Activated T-helper 17 cell treated with anti-CD3 and anti-CD28 coated beads, Interleukin-2, amount 50 U/mL, for 72 hours (primary cell): ENCODE measurements around the gene EP400. TPM values are rescaled to one million over a fixed set of nuclear protein-coding genes. Genes with fewer than 3 reads are reported as not detected.
"Not testable (repeated sequence)": the region's sequence is repeated elsewhere in the genome, so short reads cannot be mapped to it uniquely, and the experiment has no call there.

Experiments used
- ATAC-seq: fragments of 150-1000 bp; cut with Tn5 transposase; replicated peaks from 2 replicates; pipeline ENCODE4 v1.10.0; 2021; ENCODE audit warnings: mild to moderate bottlenecking, moderate library complexity
- H3K27ac Mint-ChIP-seq: one replicate; pipeline ENCODE4 v1.8.0; 2022; ENCODE audit warnings: mixed read lengths
- H3K27me3 Mint-ChIP-seq: one replicate; pipeline ENCODE4 v1.8.0; 2022; ENCODE audit warnings: mixed read lengths
- H3K36me3 Mint-ChIP-seq: one replicate; pipeline ENCODE4 v1.8.0; 2022; ENCODE audit warnings: low read depth, mild to moderate bottlenecking, mixed read lengths
- H3K4me1 Mint-ChIP-seq: one replicate; pipeline ENCODE4 v1.8.0; 2022; ENCODE audit warnings: mixed read lengths
- H3K4me3 Mint-ChIP-seq: one replicate; pipeline ENCODE4 v1.8.0; 2022; ENCODE audit warnings: mild to moderate bottlenecking, mixed read lengths
- H3K9me3 Mint-ChIP-seq: one replicate; pipeline ENCODE4 v1.8.0; 2022; ENCODE audit warnings: mixed read lengths
- total RNA-seq, 2 donors: library from RNA; stranded (reverse); gene quantifications; one replicate each; pipeline ENCODE4 v1.2.3, GENCODE V29; 2022

EP400 gene
- total RNA-seq, 2 donors from 2014 or later, result 47.1 to 60.0 TPM

GRCh38 chr12:132076711-132077110, 127.0 kb downstream of the EP400 start:
- no peak for ATAC-seq
- Mint-ChIP-seq H3K9me3 (no peaks in the 10 kb centered on the region), H3K4me1 (no peaks in the 10 kb centered on the region), H3K27me3 (no peaks in the 10 kb centered on the region), H3K27ac (no peak overlapping the region), H3K4me3 (no peak overlapping the region), H3K36me3 (peaks cover 82% of the 10 kb centered on the region)

DNA sequence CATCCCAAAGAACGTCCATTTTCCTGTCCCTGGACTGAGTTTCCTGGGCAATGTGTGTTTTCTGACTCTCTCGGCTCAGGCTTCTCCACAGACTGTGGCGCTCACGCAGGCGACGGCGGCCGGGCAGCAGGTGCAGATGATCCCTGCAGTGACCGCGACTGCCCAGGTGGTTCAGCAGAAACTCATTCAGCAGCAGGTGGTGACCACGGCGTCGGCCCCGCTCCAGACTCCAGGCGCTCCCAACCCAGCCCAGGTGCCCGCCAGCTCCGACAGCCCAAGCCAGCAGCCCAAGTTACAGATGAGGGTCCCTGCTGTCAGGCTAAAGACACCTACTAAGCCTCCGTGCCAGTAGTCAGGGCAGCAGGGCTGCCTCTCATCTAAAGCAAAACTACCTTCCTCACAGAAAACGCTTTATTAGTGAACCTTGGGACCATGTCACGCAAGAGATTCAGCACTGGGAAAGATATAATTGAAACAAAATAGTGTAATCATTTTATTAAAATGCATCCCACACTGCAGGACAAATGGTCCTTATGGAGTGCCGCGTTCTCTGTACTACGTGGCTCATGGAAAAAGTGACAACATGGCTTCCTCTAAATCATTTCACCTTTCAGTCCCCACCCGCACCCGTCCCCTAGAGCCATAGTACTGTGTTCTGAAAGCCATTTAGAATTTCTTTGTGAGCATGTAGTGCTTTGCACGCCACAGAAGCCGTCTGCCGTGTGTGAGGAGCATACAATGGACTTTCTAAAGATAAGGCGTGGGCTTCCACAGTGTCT, 127.8 kb downstream of the EP400 start:
- H3K36me3 Mint-ChIP-seq, result peaks cover 74% of the 10 kb centered on the region
- H3K4me1 Mint-ChIP-seq, result no peaks in the 10 kb centered on the region
- H3K27me3 Mint-ChIP-seq, result no peaks in the 10 kb centered on the region
- H3K9me3 Mint-ChIP-seq, result no peaks in the 10 kb centered on the region
- ATAC-seq, result no peak
- H3K4me3 Mint-ChIP-seq, result no peak overlapping the region
- H3K27ac Mint-ChIP-seq, result no peak overlapping the region

- H3K27ac Mint-ChIP-seq, result no peak overlapping the region
- H3K4me1 Mint-ChIP-seq, result no peaks in the 10 kb centered on the region
- H3K4me3 Mint-ChIP-seq, result no peak overlapping the region
- H3K36me3 Mint-ChIP-seq, result peaks cover 67% of the 10 kb centered on the region
- no peaks in the 10 kb centered on the region for H3K27me3 Mint-ChIP-seq
- H3K9me3 Mint-ChIP-seq, result no peaks in the 10 kb centered on the region
- ATAC-seq, result no peak
These were observed 128.4 kb downstream of the EP400 start for GRCh38 chr12:132078190-132078589.

- H3K4me1 Mint-ChIP-seq, result peaks cover 6% of the 10 kb centered on the region
- H3K9me3 Mint-ChIP-seq, result no peaks in the 10 kb centered on the region
- H3K36me3 Mint-ChIP-seq, result peaks cover 57% of the 10 kb centered on the region
- H3K27me3 Mint-ChIP-seq, result no peaks in the 10 kb centered on the region
- no peak for ATAC-seq
- no peak overlapping the region for H3K4me3 Mint-ChIP-seq
- no peak overlapping the region for H3K27ac Mint-ChIP-seq
These were observed 129.5 kb downstream of the EP400 start for GRCh38 chr12:132079200-132079599.

DNA sequence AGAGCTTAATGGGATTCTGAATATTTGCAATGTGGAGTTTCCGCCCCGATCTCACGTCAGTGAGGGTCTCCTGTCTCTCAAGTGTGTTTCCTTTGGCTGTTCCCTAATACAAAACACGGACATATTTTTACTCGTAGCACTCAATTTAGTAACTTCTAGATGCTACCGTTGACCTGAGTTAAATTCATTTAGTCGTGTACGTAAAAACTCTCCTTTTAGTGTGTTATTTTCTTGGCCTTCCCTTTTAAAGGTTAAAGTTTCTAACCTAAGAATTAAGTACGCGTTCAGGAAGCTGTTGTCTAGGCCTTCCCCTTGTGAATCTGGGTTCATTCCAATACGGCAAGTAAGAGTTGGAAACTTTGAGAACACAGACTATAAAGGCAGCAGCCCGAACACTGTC, 130.0 kb downstream of the EP400 start:
- H3K4me3 Mint-ChIP-seq, result no peak overlapping the region
- H3K36me3 Mint-ChIP-seq, result peaks cover 52% of the 10 kb centered on the region
- ATAC-seq, result no peak
- H3K27me3 Mint-ChIP-seq, result no peaks in the 10 kb centered on the region
- H3K4me1 Mint-ChIP-seq, result peaks cover 6% of the 10 kb centered on the region
- no peaks in the 10 kb centered on the region for H3K9me3 Mint-ChIP-seq
- no peak overlapping the region for H3K27ac Mint-ChIP-seq

- not testable (repeated sequence) for H3K4me1 Mint-ChIP-seq, H3K4me3 Mint-ChIP-seq, H3K27me3 Mint-ChIP-seq, H3K9me3 Mint-ChIP-seq, H3K27ac Mint-ChIP-seq, ATAC-seq
- peaks cover 52% of the 10 kb centered on the region for H3K36me3 Mint-ChIP-seq
These were observed 130.8 kb downstream of the EP400 start for GRCh38 chr12:132080515-132080914.

DNA sequence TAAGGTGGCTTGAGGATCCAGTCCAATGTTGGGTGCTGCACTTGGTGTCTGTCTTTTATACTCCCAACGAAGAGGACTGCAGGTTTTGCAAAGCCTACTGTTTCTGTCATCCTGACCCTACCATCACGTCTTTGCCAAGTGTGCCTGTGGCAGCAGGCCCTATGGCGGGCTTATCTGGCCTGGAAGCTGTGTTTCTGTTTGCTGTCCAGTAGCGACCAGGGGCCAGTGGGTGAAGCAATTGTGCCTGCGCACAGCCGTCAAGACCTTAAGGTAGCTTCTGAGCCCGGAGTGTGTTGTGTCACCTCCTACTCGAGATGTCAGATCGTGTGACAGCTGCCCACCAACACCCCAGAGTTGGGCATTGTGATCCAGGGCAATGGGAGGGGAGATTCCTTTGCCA, 131.7 kb downstream of the EP400 start:
- Mint-ChIP-seq H3K27ac (no peak overlapping the region), H3K9me3 (no peaks in the 10 kb centered on the region), H3K4me1 (peaks cover 11% of the 10 kb centered on the region), H3K27me3 (no peaks in the 10 kb centered on the region), H3K4me3 (no peak overlapping the region), H3K36me3 (peaks cover 43% of the 10 kb centered on the region)
- no peak for ATAC-seq

DNA sequence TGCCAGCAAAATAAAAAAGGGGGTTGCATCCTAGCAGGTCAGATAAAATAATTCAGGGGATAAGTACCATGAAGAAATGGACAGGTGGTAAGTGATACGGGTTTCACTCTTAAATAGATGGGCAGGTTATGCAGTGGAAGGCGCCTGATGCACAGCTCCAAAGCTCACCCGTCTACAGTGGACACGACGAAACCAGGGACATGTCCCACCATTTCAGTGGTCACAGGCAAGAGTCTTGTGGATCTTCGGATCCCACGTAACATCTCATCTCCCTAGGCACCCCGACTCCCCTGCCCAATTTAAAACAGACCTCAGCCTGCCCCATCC, 133.8 kb downstream of the EP400 start:
- Mint-ChIP-seq H3K4me1 (peaks cover 11% of the 10 kb centered on the region), H3K27ac (peak overlapping the region; percentile 85), H3K36me3 (peaks cover 21% of the 10 kb centered on the region), H3K9me3 (no peaks in the 10 kb centered on the region), H3K4me3 (peak overlapping the region; percentile 92), H3K27me3 (no peaks in the 10 kb centered on the region)
- ATAC-seq, result peak; percentile 1

DNA sequence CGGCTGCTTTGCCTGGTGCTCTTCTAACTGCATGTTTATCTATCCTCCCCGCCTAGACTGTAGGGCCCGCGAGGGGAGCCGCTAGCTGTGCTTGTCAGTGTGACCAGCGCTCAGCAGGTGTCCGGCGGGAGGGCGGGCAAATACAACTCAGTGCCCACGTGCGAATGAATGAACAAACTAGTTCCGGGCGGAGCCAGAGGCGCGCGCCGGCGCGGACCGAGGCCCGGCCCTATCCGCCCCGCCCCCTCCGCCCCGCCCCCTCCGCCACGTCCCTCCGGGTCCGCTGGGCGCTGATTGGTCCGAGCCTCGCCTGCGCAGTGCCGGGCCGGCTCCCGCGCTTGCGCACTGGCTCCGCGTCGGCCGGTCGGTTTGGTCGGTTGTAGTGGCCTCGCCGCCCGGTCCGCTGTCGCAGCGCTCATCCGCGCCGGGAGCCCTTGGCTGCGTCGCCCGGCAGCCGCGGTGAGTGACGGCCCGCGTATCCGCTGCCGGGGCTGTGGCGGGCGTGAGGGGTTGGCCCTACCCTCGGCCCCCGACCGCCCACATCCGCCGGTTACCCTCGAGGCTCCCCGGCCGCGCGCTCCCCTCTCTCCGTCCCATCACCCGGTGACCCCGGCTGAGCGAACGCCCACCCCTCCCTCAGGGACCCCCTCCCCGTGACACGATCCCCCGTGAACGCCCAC, 134.3 kb downstream of the EP400 start:
- peaks cover 16% of the 10 kb centered on the region for H3K36me3 Mint-ChIP-seq

DNA sequence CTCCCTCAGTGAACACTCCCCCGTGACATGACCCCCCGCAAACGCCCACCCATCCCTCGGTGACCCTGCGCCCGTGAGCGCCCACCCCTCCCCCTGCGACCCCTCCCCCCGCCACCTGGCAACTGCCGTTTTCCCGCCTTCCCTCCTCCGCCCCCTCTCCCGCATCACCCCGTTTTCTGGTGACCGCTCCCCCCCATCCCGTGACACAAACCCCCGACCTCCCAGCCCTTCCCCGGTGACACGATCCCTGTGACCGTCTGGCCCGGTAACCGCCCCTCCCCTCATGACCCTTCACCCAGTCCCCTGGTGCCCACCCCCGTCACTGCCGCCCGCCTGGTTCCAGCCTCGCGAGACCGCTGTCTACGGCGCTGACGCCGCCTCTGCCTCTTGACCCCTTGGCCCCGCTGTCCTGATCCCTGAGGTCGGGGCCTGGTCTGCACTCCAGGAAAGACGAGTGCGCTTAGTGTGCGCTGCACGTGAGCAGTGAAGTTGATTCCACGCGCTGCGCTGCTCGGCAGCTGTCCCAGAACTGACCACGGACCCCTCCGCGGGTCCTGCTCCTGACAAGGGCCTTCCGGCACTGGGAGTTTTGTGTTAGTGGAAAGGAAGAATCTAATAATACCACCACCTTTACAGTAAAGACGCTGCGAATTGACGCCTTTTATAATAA, 135.0 kb downstream of the EP400 start:
- no peaks in the 10 kb centered on the region for H3K9me3 Mint-ChIP-seq
- H3K4me3 Mint-ChIP-seq, result peak overlapping the region; percentile 94
- ATAC-seq, result peak; percentile 54
- peaks cover 15% of the 10 kb centered on the region for H3K36me3 Mint-ChIP-seq
- H3K27me3 Mint-ChIP-seq, result no peaks in the 10 kb centered on the region
- peaks cover 15% of the 10 kb centered on the region for H3K4me1 Mint-ChIP-seq
- peak overlapping the region; percentile 97 for H3K27ac Mint-ChIP-seq

More for the DNA sequence above, 134.3 kb downstream of the EP400 start:
- peak overlapping the region; percentile 94 for H3K4me3 Mint-ChIP-seq
- peak overlapping the region; percentile 85 for H3K27ac Mint-ChIP-seq
- H3K27me3 Mint-ChIP-seq, result no peaks in the 10 kb centered on the region
- no peaks in the 10 kb centered on the region for H3K9me3 Mint-ChIP-seq
- peaks cover 11% of the 10 kb centered on the region for H3K4me1 Mint-ChIP-seq
- ATAC-seq, result peak; percentile 95

DNA sequence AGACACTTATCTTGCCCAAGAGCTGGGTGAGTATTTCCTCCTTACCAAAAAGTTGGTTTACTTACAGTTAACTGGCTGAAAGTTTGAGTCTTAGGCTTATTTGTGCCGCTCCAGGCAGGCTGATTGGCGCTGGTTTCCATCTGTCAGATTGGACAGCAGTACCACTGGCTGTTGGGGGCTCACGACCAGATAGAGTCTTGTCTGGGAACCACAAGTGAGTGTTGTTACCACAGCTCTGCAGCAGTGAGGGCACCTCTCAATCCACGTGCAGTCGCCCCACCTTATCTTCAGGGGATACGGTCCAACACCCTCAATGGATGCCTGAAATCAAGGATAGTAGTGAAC, 135.5 kb downstream of the EP400 start:
- no peak for ATAC-seq

GRCh38 chr12:132089407-132089910, 139.7 kb downstream of the EP400 start:
- peaks cover 15% of the 10 kb centered on the region for H3K4me1 Mint-ChIP-seq
- no peaks in the 10 kb centered on the region for H3K27me3 Mint-ChIP-seq
- peaks cover 42% of the 10 kb centered on the region for H3K36me3 Mint-ChIP-seq
- H3K4me3 Mint-ChIP-seq, result no peak overlapping the region
- ATAC-seq, result no peak
- no peak overlapping the region for H3K27ac Mint-ChIP-seq
- H3K9me3 Mint-ChIP-seq, result no peaks in the 10 kb centered on the region

More for the DNA sequence above, 135.5 kb downstream of the EP400 start:
- H3K9me3 Mint-ChIP-seq, result no peaks in the 10 kb centered on the region
- H3K4me3 Mint-ChIP-seq, result peak overlapping the region; percentile 94
- H3K27ac Mint-ChIP-seq, result peak overlapping the region; percentile 97
- no peaks in the 10 kb centered on the region for H3K27me3 Mint-ChIP-seq
- peaks cover 19% of the 10 kb centered on the region for H3K36me3 Mint-ChIP-seq
- peaks cover 20% of the 10 kb centered on the region for H3K4me1 Mint-ChIP-seq

- Mint-ChIP-seq H3K36me3 (peaks cover 71% of the 10 kb centered on the region), H3K4me3 (no peak overlapping the region), H3K4me1 (peaks cover 15% of the 10 kb centered on the region), H3K27ac (no peak overlapping the region), H3K27me3 (no peaks in the 10 kb centered on the region), H3K9me3 (no peaks in the 10 kb centered on the region)
- ATAC-seq, result no peak
These were observed 144.6 kb downstream of the EP400 start for GRCh38 chr12:132094269-132094891.

DNA sequence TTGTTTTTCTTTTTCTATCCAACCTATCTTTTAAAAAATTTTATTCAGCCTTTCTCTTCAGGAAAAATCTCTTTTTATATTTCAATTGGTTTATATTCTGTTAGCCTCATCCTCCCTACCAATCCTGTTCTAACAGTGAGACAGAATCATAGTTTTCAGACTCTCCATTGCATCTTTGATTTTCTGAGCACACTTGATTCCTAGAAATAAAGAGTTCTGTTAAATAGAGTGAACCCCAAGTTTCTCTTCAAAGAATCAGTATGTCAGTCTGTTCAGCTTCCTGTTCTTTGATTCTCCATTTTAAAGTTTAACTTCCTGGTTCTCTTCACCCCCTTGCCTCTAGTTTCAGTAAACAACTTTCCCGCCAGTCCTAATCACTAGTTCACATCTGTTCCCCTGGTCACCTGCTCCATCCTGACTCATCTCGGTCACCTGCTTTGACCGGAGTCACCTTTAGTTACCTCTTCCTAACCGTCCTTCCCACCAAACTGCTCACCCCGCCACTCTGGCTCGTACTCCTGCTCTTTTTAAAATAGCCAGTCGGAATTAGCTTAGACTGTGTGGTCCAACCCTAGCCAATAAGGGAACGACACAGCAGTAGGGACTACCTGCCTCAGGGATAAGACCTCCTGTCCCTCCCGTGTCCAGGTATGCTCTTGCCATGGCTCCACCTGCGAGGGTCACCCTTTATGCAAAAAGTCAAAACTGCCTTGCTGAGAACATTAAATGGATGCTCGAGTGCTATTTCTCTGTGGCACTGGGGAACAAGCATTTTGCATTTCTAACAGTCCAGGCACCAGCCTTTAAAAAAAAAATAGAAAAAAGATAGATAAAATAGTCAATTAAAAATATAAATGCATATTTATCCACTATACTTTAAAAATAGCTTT, 146.0 kb downstream of the EP400 start:
- H3K4me3 Mint-ChIP-seq, result no peak overlapping the region
- H3K9me3 Mint-ChIP-seq, result no peaks in the 10 kb centered on the region
- H3K27me3 Mint-ChIP-seq, result no peaks in the 10 kb centered on the region
- H3K27ac Mint-ChIP-seq, result peak overlapping the region; percentile 61
- ATAC-seq, result no peak
- H3K36me3 Mint-ChIP-seq, result peaks cover 67% of the 10 kb centered on the region
- H3K4me1 Mint-ChIP-seq, result peaks cover 6% of the 10 kb centered on the region
